Activated CD4-positive, alpha-beta T cell treated with anti-CD3 and anti-CD28 coated beads, Interleukin-10, Interleukin-2, amounts not matched to agents 100 ng/mL and 50 ng/mL, durations not matched to agents 16 hours and 8 hours (primary cell): Measurements from ENCODE around the gene SLC49A4.

ENCODE experiments used
- DNase-seq: peaks from one replicate; pipeline ENCODE4 v3.0.0-alpha.2; 2020

The SLC49A4 gene

GRCh38 chr3:122911901-122912300, 117.0 kb downstream of the SLC49A4 start:
- no peak for DNase-seq

DNA sequence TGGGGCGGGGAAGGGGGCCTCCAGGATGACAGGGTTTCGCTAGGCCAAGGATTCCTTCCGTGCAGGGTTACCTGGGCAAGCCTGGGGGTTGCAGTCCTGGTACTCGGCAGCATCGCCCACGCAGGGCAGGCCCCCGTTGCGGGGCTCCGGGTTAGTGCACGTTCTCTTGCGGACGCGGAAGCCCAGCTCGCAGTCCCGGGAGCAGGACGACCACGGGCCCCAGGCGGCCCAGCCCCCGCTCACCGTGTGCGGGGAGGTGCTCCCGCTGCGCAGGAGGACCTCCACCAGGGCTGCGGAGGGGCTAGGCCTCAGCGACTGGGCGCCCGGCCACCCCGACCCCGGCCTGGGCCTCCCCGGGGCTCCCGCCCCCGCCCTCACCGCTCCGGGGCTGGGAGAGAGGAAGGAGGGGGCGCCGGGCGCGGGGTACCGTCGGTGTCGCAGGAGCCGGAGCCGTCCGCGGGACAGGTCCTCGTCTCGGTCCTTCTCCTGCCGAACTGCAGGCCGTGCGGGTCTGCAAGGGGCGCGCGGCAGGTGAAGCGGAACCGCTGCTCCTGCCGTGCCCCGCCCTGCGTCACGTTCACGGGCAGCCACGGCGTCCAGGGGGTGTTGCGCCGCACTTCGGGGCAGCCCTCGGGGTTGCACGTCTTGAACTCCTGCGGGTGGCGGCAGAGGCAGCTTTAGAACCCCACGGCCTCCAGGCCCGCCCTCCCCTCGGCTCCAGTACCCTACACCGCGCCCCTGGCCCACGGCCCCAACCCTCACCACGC, 118.1 kb downstream of the SLC49A4 start:
- no peak for DNase-seq

DNA sequence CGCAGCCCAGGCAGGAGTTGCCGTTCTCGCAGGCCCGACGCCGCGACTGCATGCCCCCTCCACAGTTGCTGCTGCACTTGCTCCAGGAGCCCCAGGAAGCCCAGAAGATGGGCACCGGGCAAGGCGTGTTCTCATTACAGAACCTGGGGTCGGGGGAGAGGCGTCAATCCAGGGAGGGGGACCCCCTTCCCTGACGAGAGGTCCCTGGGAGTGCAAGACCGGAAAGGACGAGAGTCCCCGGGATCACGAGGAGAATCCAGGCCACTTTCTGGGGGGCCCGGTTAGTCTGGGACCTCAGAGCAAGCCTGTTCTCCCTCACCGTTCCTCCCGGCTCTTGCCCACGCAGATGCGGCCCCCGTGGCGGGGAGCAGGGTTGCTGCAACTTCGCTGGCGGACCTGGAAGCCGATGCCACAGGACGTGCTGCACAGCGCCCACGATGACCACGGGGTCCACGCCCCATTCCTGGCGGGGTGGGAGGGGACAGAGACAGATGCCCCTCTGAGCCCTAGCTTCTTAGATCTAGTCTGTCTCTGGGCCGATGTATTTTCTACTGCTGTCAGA, 118.8 kb downstream of the SLC49A4 start:
- no peak for DNase-seq

DNA sequence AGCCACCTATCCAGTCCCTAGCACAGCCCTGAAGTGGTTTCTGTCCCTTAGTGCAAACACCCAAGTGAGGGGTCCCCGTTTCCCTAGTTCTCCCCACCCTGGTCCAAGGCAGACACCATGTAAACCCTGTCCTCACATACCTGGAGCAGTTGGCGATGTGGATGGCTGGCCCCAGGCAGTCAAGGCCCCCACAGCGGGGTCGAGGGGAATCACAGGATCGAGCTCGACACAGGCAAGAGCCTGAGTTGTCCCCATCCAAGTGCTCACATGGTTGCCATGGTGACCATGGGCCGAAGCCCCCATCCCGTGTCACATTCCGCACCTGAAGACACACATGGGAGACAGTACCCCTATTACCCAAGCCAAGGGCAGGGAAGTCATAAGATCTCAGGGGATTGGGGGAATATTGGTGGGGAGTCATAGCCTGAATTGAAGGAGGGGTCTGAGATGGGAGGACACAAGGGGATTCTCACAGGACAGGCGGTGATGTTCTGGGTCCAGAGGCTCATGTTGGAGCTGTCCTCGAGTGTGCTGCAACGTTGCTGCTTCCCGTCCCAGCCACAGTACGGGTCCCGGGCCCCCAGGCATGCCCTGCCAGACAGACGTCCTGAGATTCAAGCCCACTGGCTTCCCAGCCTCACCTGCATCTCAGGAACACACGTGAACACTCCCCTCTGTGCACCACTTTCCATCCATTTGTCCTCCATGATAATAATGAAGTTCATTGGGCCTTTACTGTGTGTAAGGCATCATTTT, 120.6 kb downstream of the SLC49A4 start:
- no peak for DNase-seq

GRCh38 chr3:122916084-122916483, 121.2 kb downstream of the SLC49A4 start:
- DNase-seq: no peak

DNA sequence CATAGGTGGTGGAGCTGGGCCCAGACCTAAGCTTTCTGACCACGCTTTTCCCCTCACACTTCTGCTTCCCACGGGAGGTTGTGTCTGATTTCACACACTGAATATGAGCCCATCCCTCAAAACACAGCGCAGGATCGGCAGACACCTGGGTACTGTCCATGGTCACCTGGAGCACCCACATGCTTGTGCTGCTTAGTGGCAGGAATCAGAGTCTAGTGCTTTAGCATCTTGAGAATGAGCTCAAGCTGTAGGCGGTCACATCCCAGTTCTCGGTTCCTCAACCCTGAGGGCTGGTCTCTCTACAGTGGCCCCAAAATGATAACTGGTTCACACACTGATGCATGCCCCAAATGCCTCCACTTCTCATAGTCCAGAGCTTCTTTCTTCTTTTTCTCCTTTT, 121.7 kb downstream of the SLC49A4 start:
- DNase-seq: no peak

GRCh38 chr3:122917412-122917811, 122.5 kb downstream of the SLC49A4 start:
- no peak for DNase-seq

- DNase-seq: no peak
These were observed 123.9 kb downstream of the SLC49A4 start for GRCh38 chr3:122918576-122919290.

- no peak for DNase-seq
These were observed 124.4 kb downstream of the SLC49A4 start for GRCh38 chr3:122919291-122919610.

DNA sequence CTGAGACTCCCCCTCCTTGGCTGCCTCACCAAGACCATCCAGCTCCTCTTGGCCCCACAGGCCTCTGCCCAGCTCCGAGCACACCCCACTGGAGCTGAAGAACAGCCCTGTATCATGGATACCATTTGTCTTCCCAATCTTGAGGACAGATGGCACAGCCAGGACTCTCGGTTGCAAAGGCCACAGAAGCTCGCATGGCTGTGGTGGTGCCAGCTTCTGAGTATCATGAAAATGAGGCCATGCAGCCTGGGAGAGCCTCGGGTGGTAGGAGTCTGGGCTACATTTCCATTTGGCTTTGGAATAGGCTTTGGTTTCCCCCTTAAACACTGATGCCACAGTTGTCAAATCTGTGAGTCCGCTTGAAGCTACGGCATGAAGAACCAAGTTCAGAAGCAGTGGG, 126.1 kb downstream of the SLC49A4 start:
- DNase-seq: no peak

DNA sequence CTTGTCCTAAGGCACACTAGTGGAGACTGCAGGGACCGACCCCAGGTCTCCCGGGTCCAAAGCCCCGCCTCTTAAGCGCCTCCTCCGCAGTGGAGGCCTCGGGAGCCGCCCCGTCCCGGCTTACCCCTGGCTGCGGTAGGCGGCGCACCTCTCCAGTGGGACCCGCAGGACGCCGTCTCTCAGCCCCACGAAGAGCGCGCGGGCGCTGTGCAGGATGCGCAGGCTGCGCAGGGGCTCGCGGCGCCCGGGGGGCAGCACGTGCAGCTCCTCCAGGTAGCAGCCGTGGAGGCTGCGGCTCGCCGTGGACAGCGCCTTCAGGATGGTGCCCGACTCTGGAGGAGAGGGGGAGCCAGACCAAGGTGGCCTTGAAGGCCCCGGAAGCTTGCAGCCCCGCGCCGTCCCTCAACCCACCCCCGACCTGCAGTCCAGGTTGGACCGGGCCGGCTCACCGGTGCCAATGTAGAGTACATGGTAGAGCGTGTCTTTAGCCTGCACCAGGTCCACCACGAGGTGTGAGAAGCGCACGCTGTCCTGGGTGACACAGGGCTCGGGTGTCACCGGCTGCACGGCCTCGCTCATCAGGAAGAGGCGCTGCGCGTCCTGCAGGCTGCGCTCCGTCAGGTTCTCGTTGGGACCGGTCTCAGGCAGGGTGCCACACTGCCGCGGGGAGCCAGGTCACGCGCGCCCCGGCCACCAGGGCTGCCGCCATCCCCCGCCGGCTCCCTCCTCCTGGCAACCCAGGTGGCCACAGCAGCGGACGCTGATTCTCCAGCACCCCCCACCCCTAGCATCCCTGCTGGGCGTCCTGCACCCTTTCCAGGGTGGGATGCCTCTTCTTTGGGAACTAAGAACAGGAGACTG, 127.2 kb downstream of the SLC49A4 start:
- peak; percentile 35 for DNase-seq

- DNase-seq: no peak
These were observed 128.7 kb downstream of the SLC49A4 start for GRCh38 chr3:122923611-122924010.

- DNase-seq: no peak
These were observed 129.2 kb downstream of the SLC49A4 start for GRCh38 chr3:122924056-122924455.

DNA sequence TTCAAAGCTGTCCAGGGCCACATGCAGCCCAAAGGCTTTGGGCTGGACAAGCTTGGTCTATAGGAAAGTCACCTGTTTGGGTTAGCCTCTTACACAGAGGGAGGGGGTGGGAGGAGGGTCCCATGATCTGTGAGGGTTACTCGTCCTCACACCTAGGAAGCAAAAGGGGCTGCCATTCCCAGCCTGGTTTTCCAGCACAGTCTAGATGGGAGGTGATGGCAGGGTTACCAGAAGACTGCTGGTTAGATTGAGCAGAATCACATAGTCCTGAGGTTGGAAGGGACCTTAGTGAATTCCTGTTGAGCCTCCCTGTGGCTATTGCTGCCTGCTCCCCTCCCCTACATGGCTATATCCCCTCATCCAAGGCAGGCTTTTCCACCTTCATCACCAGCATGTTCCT, 130.9 kb downstream of the SLC49A4 start:
- no peak for DNase-seq

DNA sequence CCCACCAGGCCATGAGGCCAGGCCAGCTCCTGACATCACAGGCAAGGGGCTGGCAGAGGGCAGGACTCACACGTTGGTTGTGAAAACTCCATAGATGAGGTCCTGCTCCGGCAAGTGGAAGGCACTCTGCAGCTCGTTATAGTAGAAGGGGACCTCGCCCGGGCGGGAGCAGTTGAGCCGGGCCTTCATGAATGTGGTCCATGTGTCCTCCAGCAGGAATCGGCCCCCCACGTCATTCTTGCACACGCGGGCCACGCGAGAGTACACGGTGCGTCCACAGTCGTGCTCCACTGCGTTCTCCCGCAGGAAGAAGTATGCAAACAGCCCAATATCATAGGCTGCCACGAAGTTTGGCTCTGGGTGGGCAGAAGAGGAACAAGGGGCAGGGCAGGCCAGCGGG, 131.5 kb downstream of the SLC49A4 start:
- DNase-seq: no peak

DNA sequence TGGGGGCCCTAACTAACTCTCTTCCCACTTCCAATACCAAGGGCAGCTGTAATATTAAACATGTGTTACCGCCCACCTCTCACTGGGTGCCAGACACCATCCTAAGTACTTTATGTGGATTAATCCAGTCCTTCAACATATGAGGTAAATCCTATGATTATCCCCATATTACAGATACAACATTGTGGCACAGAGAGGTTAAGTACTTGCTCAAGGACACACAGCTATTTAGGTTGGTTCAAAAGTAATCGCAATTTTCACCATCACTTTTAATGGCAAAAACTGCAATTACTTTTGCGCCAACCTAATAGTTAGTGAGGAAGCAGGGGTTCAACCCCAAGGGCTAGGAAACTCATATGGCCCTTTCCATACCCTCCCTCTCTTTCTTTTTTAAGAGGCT, 131.9 kb downstream of the SLC49A4 start:
- DNase-seq: no peak

- no peak for DNase-seq
These were observed 132.9 kb downstream of the SLC49A4 start for GRCh38 chr3:122927726-122928125.

GRCh38 chr3:122928396-122929187, 133.7 kb downstream of the SLC49A4 start:
- DNase-seq: no peak

GRCh38 chr3:122929188-122930062, 134.6 kb downstream of the SLC49A4 start:
- no peak for DNase-seq
